DMS53 treated with DMSO at 0.1 percent for 48 hours (cell line): Measurements from ENCODE around the gene ADGRD1.

Source experiments
- DNase-seq: peaks from one replicate; lab custom pipeline; 2025; ENCODE audit not compliant: unreplicated experiment; lab: John Stamatoyannopoulos, UW

The ADGRD1 gene

DNA sequence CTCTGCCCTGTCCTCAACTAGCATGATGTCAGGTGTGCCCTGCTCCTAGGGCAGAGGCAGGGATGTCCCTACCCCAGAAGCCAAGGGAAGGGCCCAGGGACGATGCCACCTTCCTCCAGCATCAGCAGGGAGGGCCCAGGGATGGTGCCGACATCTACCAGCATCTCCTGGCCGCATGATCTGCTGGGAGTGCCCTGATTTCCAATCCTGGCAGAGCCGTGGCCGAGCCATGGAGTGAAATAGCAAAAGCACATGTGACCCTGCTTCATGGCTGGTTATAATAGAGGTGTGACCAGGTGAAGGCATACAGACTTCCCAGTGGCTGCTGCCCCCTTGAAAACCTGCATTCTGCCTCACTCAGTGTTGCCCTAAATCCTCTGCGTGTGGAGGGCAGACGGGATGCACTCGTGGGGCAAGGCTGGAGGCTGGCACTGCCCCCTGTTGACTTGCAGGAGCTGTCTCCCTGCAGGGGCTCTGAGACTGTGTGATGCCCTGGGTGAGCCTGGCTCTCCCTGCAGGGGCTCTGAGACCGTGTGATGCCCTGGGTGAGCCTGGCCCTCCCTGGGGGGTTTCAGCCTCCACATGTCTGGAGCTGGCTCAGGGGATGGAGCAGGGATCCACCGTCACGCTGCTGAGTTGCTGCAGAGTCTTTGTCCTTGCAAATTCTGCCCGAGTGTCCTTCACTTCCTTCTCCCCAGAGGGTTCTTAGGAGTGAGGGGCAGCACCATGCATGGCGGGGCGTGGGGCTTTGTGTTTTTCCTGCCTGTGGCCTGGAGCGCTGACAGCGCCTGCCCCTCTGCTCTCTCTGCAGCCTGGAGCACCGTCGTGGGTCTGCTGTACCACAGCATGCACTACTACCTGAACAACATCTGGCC is 51.7 kb downstream of the ADGRD1 start:
- no peak for DNase-seq

GRCh38 chr12:131006036-131006735 is 52.5 kb downstream of the ADGRD1 start:
- DNase-seq, result no peak

- no peak for DNase-seq
Measured at GRCh38 chr12:131007031-131007739, 53.5 kb downstream of the ADGRD1 start.

DNA sequence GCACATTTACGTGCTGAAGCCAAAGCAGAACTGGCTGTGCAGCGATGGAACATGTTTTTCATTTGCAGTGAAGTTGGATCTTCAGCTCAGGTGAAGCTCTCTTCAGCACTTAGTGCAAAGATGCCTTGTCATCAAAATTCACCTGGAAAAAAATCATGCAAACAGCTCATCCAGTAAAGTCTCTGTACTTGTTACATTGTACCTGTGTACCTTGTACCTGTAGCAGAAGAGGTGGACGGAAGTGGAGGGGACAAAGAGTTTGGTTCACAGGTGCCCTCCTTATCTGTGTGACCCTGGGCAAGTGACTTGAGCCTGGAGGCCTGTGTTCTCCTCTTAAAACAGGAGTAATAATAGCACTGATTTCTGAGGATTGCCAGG is 54.0 kb downstream of the ADGRD1 start:
- no peak for DNase-seq

- no peak for DNase-seq
Measured at GRCh38 chr12:131008131-131008912, 54.6 kb downstream of the ADGRD1 start.

- no peak for DNase-seq
Measured at GRCh38 chr12:131008913-131009270, 55.2 kb downstream of the ADGRD1 start.

DNA sequence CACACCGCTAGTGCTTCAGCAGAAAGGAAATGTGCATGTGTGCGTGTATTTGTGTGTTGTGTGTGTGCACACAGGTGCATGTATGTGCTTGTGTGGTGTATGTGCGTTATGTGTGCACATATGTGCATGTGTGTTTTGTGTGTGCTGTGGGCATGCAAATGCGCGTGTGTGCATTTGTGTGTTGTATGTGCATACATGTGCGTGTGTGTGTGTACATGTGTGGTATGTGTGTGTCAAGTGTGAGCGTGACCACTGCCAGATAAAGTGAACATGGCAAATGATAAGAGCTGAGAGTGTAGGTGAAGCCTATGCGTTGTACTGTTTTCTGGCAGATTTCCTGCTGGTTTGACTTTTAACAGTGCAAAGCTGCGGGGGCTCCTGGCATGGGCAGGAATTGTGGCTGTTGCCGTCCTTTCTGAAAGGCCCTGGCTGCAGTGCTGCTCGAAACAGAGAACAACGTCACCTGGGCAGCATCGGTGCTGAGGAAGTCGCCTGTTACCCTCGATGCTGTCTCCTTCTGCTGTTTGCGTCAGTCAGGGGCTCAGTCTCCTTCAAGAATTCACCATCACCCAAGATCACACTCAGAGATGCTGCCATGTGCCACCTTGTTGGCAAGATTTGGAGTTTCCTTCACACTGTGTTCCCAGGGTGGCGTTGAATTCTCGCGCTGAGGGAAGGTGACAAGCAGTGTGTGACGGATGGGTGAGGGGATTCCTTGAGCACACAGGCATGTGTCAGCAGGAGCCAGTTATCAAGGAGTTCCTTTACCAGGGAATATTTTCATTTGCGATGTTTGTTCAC is 56.1 kb downstream of the ADGRD1 start:
- no peak for DNase-seq

DNA sequence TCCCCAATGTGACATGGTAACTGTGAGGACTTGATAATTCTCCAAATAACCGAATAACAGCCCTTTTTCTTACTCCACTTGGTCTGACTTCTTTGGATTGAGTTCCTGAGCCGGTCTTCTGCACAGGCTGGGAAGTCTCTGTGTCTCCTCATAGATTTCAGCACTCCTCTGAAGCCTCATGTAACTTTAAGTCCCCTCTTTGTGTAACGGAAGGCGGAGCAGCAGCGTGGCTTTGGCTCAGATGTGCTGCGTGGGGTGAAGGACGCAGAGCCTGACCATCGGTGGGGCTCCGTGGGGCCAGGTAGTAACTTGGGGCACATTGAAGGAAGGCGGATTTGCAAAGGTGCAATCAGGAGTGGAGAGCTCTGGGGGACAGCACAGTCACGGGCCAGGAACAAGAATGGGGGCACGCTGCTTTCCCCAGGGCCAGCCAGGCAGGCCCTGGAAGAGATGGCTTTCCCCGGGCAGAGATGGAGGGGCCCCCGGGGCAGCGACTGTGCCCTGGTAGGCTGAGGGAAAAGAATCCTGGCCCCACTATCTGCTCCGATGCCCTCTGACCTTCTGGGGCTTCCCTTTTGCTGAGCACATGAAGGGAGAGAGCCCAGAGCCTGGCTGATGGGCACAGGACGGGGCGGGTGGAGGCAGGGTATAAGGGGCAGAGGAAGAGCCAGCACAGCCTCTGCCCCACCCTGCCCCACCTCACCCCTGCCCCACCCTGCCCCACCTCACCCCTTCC is 56.9 kb downstream of the ADGRD1 start:
- no peak for DNase-seq

DNA sequence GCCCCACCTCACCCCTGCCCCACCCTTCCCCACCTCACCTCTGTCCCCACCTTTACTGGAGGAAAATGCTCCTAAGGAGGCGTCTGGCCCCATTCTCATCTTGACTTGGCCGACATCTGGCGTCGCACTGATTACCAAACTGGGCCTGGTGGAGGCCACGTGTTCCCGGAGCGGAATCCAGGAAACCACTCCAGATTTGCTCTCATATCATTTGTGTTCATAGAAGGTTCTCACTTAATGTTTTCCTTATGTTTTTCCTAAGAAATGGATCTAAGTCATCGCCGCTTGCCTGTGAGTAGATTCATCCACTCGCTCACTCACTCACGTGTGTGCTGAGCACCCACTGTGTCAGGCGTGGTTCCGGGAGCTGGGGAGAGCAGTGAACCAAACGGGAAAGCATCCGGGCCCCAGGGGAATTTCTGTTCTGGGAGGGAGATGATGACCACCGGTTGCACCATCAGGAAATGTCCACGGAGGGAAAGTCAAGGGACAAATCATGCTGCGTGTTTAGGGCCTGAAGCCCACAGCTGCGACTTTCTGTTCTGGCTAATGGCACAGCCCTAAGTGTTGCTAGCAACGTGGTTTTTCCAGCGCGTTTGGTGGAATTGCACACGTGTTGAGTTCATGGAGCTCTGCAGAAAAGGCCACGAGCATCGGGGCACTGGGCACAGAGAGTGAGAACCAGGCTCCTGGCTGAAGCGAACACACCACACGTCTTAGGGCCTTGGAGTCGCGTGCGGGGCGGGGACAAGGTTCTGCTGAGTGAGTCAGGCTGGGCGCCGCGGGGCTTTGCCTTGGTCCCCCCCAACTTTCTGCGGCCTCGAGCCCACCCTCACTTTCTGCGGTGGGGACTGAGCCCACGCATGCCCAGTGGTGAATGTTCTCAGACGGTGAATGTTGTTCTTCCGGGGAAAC is 57.7 kb downstream of the ADGRD1 start:
- DNase-seq, result no peak

GRCh38 chr12:131012279-131013069 is 58.8 kb downstream of the ADGRD1 start:
- DNase-seq, result no peak

- no peak for DNase-seq
Measured at GRCh38 chr12:131013118-131013517, 59.4 kb downstream of the ADGRD1 start.

GRCh38 chr12:131014343-131014742 is 60.6 kb downstream of the ADGRD1 start:
- DNase-seq, result no peak

GRCh38 chr12:131015581-131016337 is 62.1 kb downstream of the ADGRD1 start:
- no peak for DNase-seq

DNA sequence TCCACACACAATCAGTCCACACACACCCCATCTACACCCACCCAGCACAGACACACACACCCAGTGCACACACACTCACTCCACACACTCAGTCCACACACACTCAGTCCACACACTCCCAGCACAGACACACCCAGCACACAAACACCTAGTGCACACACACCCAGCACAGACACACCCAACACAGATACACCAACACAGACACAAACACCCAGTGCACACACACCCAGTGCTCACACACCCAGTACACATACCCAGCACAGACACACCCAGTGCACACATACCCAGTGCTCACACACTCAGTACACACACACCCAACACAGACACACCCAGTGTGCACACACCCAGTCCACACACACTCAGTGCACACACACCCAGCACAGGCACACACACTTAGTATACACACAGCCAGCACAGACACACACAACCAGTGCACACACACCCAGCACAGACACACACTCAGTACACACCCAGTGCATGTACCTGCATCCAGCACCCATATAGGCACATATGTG is 63.8 kb downstream of the ADGRD1 start:
- DNase-seq, result no peak

DNA sequence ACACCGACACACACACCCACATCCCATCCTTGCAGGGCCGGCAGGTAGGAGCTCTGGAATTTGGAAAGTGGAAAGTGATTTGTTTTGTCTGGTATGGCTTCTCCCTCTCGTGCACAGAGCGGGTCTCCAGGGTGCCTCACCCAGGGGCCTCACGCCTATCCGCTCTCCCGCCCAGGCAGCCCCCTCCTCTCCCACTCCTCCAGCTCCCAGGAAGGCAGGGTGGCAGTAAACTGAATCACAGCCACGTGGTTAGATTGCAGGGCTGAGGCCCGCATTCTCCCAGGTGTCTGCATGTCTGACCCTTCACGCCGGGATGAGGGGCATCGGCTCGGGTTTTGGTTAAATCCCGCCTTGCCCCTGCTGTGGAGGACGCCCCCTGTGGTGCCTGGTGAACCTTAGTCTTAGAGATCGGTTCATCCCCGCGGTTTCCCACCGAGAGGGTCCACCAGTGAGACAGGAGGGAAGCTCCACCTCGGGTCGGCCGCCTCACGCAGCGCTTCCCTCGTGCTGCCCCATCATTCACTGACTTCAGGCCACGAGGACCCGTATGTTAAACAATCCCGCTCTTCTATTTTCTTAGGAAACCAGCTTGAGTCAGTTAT is 64.4 kb downstream of the ADGRD1 start:
- no peak for DNase-seq

- DNase-seq, result no peak
Measured at GRCh38 chr12:131018808-131019397, 65.2 kb downstream of the ADGRD1 start.
